ENCODE measurements around the gene EIF3J. TPM values are rescaled to one million over a fixed set of nuclear protein-coding genes. Genes with fewer than 3 reads are reported as not detected.

The EIF3J gene
- total RNA-seq, 1 donor: 52.2 TPM

DNA sequence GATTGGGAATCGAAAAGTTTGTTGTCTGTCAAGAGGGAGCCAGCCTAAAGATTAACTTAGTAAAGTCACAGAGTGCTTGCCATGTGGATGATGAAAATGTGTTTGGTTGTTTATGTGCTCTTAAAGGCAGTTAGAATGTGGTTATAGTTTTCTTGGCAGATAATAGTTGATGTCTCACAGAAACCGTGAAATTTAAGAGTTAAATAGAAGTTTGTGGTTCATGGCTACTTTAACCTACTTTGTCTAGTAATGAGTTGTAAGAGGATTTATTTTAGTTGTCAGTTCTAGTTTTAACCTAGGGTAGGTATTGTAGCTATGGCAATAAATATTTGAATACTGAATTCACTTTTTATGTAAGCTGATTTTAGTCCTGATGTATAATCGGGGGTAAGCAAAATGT is 36.4 kb upstream of the EIF3J start:
- DNase-seq (ENCODE audit: low read depth): no peak
- no peak overlapping the region for H3K4me3 ChIP-seq (ENCODE audit: low read depth, low read length)
- TF ChIP-seq, protein P1, sequence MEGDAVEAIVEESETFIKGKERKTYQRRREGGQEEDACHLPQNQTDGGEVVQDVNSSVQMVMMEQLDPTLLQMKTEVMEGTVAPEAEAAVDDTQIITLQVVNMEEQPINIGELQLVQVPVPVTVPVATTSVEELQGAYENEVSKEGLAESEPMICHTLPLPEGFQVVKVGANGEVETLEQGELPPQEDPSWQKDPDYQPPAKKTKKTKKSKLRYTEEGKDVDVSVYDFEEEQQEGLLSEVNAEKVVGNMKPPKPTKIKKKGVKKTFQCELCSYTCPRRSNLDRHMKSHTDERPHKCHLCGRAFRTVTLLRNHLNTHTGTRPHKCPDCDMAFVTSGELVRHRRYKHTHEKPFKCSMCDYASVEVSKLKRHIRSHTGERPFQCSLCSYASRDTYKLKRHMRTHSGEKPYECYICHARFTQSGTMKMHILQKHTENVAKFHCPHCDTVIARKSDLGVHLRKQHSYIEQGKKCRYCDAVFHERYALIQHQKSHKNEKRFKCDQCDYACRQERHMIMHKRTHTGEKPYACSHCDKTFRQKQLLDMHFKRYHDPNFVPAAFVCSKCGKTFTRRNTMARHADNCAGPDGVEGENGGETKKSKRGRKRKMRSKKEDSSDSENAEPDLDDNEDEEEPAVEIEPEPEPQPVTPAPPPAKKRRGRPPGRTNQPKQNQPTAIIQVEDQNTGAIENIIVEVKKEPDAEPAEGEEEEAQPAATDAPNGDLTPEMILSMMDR (IDR thresholded peaks at IDR 0.05; ENCODE audit: insufficient read depth, low read depth, low read length): no peak

DNA sequence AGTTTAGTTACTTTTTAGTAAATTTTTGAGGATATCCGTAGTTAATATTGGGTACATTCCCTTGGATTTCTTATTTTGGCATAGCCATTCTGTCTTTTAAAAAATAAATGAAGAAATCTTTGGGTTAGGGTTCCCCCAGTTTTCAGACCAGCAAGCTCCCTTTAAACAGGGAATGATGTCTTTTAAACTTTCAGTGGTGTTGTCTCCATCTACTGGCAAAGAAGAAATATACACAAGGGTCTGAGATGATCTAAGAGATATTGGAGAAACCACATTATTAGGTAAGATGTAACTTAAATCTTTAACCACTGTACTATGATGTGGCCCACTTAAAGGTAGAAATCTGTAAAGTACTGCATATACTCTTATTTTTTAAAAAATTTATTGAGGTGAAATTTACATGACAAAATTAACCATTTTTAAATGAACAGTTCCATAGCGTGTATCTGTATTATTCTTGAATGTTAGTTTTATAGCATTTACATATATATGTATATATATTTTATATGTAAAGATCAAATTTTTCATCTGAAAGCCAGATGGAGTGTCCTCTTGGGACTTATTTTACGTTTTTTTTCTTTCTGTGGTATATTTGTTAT is 35.1 kb upstream of the EIF3J start:
- H3K4me3 ChIP-seq (ENCODE audit: low read depth, low read length): no peak overlapping the region
- TF ChIP-seq, protein P1 (IDR thresholded peaks at IDR 0.05; ENCODE audit: insufficient read depth, low read depth, low read length): peak; percentile 69
- DNase-seq (ENCODE audit: low read depth): peak; percentile 66

DNA sequence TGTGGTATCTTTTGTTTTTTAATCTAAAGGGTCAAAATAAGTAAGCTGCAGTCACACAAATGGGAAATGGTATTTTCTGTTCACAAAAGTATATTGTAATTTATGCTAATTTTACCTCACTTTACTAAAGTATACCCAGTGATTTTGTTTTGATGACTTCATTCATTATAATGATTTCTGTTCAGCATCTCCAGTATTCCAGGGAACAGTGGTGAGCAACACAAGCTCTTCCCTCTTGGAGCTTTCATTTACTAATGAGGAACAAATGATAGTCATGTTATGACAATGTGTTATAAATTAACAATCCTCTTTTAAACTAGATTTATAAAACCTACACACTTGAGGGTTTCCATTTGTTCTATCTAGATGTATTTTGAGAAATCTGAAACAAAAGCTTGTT is 20.5 kb upstream of the EIF3J start:
- H3K4me3 ChIP-seq (ENCODE audit: low read depth, low read length): no peak overlapping the region
- TF ChIP-seq, protein P1 (IDR thresholded peaks at IDR 0.05; ENCODE audit: insufficient read depth, low read depth, low read length): no peak
- DNase-seq (ENCODE audit: low read depth): no peak

DNA sequence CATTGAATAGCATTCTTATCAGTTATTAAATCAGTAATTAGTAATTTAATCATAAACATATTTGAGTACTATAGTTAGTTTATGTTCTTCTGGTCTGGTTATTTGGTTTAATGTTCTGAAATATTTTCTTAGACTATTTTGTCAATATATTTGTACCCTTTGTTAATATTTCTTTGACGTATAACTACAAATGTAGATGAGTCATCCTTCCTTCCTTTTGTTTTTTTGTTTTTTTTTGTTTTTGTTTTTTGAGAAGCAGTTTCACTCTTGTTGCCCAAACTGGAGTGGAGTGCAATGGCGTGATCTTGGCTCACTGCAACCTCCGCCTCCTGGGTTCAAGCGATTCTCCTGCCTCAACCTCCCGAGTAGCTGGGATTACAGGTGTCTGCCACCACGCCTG is 17.4 kb upstream of the EIF3J start:
- TF ChIP-seq, protein P1 (IDR thresholded peaks at IDR 0.05; ENCODE audit: insufficient read depth, low read depth, low read length): no peak
- no peak overlapping the region for H3K4me3 ChIP-seq (ENCODE audit: low read depth, low read length)
- no peak for DNase-seq (ENCODE audit: low read depth)

DNA sequence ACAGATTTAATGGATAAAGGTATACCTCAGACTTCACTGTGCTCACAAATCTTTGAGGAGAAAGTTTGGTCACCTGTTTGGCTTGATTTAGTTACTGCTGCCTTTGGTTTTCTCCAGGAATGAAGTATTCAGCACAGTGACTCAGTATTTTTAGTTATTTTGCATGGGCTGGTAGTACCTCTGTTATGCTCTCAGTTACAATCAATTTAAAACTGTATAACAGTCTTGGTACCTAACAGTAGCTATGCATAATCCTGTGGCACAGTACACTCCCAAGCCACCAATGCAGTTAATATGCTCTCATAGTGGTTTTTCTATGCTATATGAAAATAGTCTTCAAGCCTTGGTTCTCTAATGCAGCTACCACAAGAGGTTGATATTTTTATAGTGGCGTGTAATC is 11.9 kb upstream of the EIF3J start:
- H3K4me3 ChIP-seq (ENCODE audit: low read depth, low read length): no peak overlapping the region
- TF ChIP-seq, protein P1 (IDR thresholded peaks at IDR 0.05; ENCODE audit: insufficient read depth, low read depth, low read length): no peak
- no peak for DNase-seq (ENCODE audit: low read depth)

DNA sequence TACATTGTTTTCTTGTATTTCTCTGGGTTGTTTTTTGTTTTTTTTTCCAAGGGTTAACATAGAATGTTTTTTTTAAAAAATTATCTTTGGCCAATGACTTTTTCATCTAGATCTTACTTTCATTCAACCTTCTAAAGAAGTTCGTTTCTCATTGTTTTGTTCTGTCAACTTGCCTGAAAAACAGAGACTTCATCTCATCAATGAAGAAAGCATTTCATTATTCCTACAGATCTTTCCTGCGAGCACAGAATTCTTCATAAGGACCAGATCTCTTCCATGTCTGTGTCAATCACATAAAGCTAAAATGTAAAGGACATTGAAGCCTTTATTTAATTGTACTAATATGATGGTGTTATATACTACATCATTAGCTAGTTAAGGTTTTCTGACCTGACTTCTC is 9.7 kb upstream of the EIF3J start:
- H3K4me3 ChIP-seq (ENCODE audit: low read depth, low read length): no peak overlapping the region
- DNase-seq (ENCODE audit: low read depth): no peak
- TF ChIP-seq, protein P1 (IDR thresholded peaks at IDR 0.05; ENCODE audit: insufficient read depth, low read depth, low read length): no peak

Measured in fibroblast of villous mesenchyme (primary cell).